HL-60 (cell line): ENCODE results near the gene PLEKHN1.
A peak's percentile ranks its signal among the peaks of the same experiment; 100 is the strongest.
"Not testable (repeated sequence)": the region's sequence is repeated elsewhere in the genome, so short reads cannot be mapped to it uniquely, and the experiment has no call there.

ENCODE experiments used
- DNase-seq, 2 experiments: peaks; one replicate each; pipeline ENCODE4 v3.0.0-alpha.2; 2010 to 2020; ENCODE audit warnings: low read depth in 1 of 2, low spot score in 1 of 2
- H3K27ac ChIP-seq: fragments of 250-450 bp; sonication (Bioruptor Pico); replicated peaks from 2 replicates; pipeline ENCODE4 v1.5.1; 2020; ENCODE audit warnings: mild to moderate bottlenecking, moderate library complexity
- H3K27me3 ChIP-seq: fragments of 250-450 bp; sonication (Bioruptor Pico); 2 replicates; pipeline ENCODE4 v1.5.1; 2021; ENCODE audit warnings: mild to moderate bottlenecking, moderate library complexity; ENCODE audit not compliant: insufficient read depth, poor library complexity, severe bottlenecking
- H3K4me3 ChIP-seq: replicated peaks from 2 replicates; pipeline ENCODE4 v1.5.1; 2011; ENCODE audit warnings: mild to moderate bottlenecking, control low read depth, low read length; ENCODE audit not compliant: insufficient read depth
- GABPA ChIP-seq: IDR thresholded peaks from 2 replicates; pipeline ENCODE4 v1.6.1; 2012; ENCODE audit warnings: low read depth
- POLR2AphosphoS5 ChIP-seq: IDR thresholded peaks from 2 replicates; pipeline ENCODE4 v1.6.1; 2012; ENCODE audit warnings: low read depth
- SPI1 ChIP-seq: IDR thresholded peaks from 2 replicates; pipeline ENCODE4 v1.6.1; 2012; ENCODE audit warnings: low read depth, mild to moderate bottlenecking, borderline replicate concordance
- TF ChIP-seq, protein P1 (sequence below): IDR thresholded peaks from 2 replicates; pipeline ENCODE4 v1.6.1; 2012; ENCODE audit warnings: low read depth; ENCODE audit not compliant: insufficient replicate concordance
- TF ChIP-seq, protein P2 (sequence below): IDR thresholded peaks from one replicate; pipeline ENCODE4 v1.5.1; 2011; ENCODE audit warnings: low read length, control low read depth, inconsistent platforms; ENCODE audit not compliant: insufficient read depth

PLEKHN1 gene

GRCh38 chr1:975365-975764 lies 9.1 kb downstream of the PLEKHN1 start:
- Histone ChIP-seq H3K4me3 (no peak overlapping the region), H3K27ac (no peak overlapping the region), H3K27me3 (peaks cover 30% of the 10 kb centered on the region)
- TF ChIP-seq, protein P1, sequence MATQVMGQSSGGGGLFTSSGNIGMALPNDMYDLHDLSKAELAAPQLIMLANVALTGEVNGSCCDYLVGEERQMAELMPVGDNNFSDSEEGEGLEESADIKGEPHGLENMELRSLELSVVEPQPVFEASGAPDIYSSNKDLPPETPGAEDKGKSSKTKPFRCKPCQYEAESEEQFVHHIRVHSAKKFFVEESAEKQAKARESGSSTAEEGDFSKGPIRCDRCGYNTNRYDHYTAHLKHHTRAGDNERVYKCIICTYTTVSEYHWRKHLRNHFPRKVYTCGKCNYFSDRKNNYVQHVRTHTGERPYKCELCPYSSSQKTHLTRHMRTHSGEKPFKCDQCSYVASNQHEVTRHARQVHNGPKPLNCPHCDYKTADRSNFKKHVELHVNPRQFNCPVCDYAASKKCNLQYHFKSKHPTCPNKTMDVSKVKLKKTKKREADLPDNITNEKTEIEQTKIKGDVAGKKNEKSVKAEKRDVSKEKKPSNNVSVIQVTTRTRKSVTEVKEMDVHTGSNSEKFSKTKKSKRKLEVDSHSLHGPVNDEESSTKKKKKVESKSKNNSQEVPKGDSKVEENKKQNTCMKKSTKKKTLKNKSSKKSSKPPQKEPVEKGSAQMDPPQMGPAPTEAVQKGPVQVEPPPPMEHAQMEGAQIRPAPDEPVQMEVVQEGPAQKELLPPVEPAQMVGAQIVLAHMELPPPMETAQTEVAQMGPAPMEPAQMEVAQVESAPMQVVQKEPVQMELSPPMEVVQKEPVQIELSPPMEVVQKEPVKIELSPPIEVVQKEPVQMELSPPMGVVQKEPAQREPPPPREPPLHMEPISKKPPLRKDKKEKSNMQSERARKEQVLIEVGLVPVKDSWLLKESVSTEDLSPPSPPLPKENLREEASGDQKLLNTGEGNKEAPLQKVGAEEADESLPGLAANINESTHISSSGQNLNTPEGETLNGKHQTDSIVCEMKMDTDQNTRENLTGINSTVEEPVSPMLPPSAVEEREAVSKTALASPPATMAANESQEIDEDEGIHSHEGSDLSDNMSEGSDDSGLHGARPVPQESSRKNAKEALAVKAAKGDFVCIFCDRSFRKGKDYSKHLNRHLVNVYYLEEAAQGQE, result no peak
- TF ChIP-seq POLR2AphosphoS5 (no peak), GABPA (no peak), SPI1 (no peak)
- TF ChIP-seq, protein P2, sequence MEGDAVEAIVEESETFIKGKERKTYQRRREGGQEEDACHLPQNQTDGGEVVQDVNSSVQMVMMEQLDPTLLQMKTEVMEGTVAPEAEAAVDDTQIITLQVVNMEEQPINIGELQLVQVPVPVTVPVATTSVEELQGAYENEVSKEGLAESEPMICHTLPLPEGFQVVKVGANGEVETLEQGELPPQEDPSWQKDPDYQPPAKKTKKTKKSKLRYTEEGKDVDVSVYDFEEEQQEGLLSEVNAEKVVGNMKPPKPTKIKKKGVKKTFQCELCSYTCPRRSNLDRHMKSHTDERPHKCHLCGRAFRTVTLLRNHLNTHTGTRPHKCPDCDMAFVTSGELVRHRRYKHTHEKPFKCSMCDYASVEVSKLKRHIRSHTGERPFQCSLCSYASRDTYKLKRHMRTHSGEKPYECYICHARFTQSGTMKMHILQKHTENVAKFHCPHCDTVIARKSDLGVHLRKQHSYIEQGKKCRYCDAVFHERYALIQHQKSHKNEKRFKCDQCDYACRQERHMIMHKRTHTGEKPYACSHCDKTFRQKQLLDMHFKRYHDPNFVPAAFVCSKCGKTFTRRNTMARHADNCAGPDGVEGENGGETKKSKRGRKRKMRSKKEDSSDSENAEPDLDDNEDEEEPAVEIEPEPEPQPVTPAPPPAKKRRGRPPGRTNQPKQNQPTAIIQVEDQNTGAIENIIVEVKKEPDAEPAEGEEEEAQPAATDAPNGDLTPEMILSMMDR, result no peak
- no peak for DNase-seq

GRCh38 chr1:975896-976683 lies 9.8 kb downstream of the PLEKHN1 start:
- no peak for TF ChIP-seq GABPA
- TF ChIP-seq, protein P2, result peak; percentile 22
- no peak overlapping the region for H3K4me3 ChIP-seq
- DNase-seq, result peak in 1 of 2 experiments; percentile 68
- H3K27ac ChIP-seq, result no peak overlapping the region
- H3K27me3 ChIP-seq, result peaks cover 27% of the 10 kb centered on the region

DNA sequence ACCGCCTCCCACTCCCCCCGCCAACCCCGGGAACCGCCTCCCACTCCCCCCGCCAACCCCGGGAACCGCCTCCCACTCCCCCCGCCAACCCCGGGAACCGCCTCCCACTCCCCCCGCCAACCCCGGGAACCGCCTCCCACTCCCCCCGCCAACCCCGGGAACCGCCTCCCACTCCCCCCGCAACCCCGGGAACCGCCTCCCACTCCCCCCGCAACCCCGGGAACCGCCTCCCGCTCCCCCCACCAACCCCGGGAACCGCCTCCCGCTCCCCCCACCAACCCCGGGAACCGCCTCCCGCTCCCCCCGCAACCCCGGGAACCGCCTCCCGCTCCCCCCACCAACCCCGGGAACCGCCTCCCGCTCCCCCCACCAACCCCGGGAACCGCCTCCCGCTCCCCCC lies 10.5 kb downstream of the PLEKHN1 start:
- H3K27me3 ChIP-seq, result peaks cover 21% of the 10 kb centered on the region
- DNase-seq, H3K27ac ChIP-seq, H3K4me3 ChIP-seq: not testable (repeated sequence)

DNA sequence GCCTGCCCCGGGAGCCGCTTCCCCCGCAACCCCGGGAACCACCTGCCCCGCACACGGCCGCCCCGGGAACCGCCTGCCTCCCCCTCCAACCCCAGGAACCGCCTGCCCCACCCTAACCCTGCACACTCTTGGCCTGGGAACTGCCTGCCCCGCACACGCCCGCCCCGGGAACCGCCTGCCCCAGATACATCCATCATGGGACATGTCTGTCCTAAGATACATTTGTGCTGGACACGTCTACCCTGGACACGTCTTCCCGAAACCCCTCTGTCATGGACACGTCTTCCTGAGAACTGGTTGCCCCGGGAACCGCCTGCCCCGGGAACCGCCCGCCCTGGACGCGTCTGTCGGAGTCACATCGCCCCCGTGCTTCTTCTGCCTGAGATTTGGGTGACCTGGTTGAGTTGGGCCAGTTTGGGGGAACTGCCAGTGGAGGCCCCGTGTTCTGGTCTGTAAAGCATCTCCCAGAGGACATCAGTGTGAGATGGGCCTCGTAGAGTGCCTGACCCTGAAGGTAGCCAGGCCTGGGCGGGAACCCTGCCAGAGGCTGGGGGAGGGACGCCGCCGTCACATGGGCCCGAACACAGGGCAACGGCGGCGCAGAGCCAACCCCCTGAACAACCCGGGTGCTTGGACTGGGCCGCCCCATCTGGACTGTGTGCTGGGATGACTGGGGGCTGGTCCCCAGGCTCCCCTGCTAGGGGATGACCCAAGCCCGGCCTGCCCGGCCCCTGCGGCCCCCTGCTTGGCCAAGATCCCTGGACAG lies 12.0 kb downstream of the PLEKHN1 start:
- DNase-seq, result no peak
- H3K4me3 ChIP-seq, result no peak overlapping the region
- H3K27me3 ChIP-seq, result peaks cover 25% of the 10 kb centered on the region
- no peak for TF ChIP-seq POLR2AphosphoS5
- TF ChIP-seq, protein P2, result no peak
- no peak for TF ChIP-seq GABPA
- TF ChIP-seq, protein P1, result no peak
- TF ChIP-seq SPI1, result no peak
- H3K27ac ChIP-seq, result no peak overlapping the region
